Measurements from ENCODE around the gene LIPN.

The LIPN gene

DNA sequence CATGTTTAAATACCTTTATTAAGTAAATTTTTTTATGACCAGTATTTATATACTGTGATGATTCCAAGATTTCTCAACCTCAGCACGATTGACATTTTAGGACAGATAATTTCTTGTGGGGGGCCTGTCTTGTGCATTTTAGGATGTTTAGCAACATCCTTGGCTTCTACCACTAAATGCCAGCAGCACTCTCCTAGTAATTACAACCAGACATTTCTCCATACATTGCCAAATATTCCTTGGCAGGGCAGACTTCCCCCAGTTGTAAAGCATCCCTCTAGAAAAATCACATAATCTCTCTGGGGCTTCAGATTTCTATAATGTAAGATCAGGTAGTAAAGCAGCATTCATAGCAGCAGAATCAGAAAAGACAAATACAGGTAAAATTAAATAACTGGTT is 34.9 kb downstream of the LIPN start:
- Mint-ChIP-seq H3K4me1 (peaks cover 4 to 11% of the 10 kb centered on the region in 2 donors), H3K4me3 (no peak overlapping the region), H3K36me3 (no peaks in the 10 kb centered on the region), H3K27me3 (peaks cover 0 to 6% of the 10 kb centered on the region in 2 donors), H3K9me3 (no peaks in the 10 kb centered on the region), H3K27ac (no peak overlapping the region)
- ATAC-seq (replicated peaks) (no peak), DNase-seq (no peak)

DNA sequence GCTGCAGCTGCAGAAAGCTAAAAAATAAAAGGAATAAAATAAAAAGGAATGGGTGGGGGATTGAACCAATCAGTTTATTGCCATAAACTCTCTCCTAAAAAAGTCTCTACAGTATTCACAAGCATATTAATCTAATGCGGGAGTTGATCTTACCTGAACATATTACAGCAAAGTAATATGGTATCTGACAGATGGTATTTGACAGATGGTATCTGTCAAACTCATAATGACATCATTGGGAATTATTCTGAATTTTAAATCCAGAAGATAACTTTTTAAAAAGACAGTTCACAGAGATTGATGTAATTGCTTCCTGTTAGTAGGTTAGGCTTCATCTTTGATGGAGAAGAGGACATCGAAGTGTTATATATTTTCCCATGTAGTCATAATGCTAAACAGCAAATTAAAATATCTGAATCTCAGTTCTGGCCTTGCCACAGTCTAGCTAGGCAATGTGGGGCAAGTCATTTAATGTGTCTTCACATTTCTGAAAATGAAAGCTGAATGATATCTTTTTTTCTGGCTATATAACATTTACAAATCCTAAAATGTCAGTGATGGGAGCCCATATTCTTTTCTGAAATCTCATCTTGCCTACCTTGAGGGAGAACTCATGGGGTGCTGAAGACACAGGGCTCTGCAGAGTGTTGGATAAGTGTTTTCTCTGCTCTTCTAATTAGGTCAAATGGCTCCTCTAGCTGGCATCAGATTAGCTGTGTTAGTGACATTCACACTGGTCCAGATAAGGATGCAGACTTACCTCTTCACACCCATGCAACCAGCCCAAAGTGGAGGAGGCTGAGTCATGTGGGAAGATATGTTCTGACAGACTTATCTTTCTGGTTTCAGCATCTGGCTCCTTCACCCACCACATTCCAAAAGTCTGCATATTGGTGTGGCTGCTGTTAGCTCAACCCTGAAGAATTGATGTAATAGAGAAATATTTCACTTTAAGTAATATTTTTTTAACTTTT is 40.6 kb downstream of the LIPN start:
- H3K27me3 Mint-ChIP-seq, result peaks cover 0 to 6% of the 10 kb centered on the region in 2 donors
- DNase-seq, result no peak
- ATAC-seq (replicated peaks), result no peak
- H3K4me1 Mint-ChIP-seq, result no peaks in the 10 kb centered on the region
- H3K36me3 Mint-ChIP-seq, result no peaks in the 10 kb centered on the region
- no peak overlapping the region for H3K4me3 Mint-ChIP-seq
- no peak overlapping the region for H3K27ac Mint-ChIP-seq
- no peaks in the 10 kb centered on the region for H3K9me3 Mint-ChIP-seq

DNA sequence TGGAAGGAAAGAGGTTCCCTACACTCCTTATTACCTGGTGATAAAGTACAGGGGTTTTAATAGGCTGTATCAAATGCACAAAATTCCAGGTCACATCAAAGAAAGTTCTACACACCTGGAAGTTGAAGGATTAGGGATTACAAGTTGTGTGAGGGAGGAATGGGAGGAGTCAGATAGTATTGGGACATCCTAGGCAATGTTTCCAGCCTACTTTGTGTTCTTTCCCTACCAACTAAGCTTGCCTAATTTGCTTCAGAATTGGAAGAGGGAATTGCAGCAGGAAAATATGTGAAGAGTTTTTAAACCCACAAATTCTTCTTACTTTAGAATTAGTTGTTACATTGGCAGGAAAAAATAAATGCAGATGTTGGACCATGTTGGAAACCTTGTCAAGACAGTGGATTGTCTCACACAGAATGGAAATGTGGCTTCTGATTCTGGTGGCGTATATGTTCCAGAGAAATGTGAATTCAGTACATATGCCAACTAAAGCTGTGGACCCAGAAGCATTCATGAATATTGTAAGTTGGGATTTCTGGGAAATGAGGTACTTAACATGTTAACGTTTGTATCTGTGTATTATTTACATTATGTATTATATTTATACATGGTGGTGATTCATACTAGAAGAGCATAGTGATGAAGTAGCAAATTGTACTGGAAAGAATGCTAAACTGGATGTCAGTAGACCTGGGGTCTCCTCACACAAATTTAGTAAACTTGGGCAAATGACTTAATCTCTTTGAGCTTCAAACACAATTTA is 42.9 kb downstream of the LIPN start, which contains the start of gene LIPM:
TSS of gene LIPM (plus strand) at position 208 of the 763 bp plus-strand sequence. CDS start at position 375, 167 bp downstream.
- no peak within 1 kb of the TSS for H3K27ac Mint-ChIP-seq
- no peak for ATAC-seq (replicated peaks)
- no peak for DNase-seq
- H3K4me1 Mint-ChIP-seq, result no peaks in the 10 kb centered on the region
- no peaks in the 10 kb centered on the region for H3K9me3 Mint-ChIP-seq
- no peak within 1 kb of the TSS for H3K4me3 Mint-ChIP-seq
- H3K27me3 Mint-ChIP-seq, result peaks cover 0 to 10% of the 10 kb centered on the region in 2 donors
- no peaks in the 10 kb centered on the region for H3K36me3 Mint-ChIP-seq

DNA sequence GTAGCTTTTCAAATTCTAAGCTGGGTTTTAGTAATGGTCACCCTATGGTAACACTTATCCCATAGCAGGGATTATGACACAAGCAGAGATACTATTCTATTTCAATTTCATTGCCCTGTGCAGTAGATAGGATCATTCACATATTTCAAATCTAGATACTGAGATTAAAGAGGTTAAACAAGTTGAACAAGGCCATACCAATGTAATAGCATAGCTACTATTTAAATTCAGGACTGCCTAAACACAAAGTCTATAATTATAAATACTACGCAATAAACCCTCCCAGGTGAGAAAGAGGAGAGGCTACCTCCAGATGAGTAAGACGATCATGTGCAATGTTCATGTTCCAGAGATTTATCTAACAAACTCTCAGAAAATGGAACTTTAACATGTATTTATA is 43.8 kb downstream of the LIPN start:
- no peak overlapping the region for H3K4me3 Mint-ChIP-seq
- H3K27me3 Mint-ChIP-seq, result peaks cover 0 to 4% of the 10 kb centered on the region in 2 donors
- no peaks in the 10 kb centered on the region for H3K4me1 Mint-ChIP-seq
- H3K36me3 Mint-ChIP-seq, result no peaks in the 10 kb centered on the region
- ATAC-seq (replicated peaks), result no peak
- H3K9me3 Mint-ChIP-seq, result no peaks in the 10 kb centered on the region
- no peak for DNase-seq
- H3K27ac Mint-ChIP-seq, result no peak overlapping the region

DNA sequence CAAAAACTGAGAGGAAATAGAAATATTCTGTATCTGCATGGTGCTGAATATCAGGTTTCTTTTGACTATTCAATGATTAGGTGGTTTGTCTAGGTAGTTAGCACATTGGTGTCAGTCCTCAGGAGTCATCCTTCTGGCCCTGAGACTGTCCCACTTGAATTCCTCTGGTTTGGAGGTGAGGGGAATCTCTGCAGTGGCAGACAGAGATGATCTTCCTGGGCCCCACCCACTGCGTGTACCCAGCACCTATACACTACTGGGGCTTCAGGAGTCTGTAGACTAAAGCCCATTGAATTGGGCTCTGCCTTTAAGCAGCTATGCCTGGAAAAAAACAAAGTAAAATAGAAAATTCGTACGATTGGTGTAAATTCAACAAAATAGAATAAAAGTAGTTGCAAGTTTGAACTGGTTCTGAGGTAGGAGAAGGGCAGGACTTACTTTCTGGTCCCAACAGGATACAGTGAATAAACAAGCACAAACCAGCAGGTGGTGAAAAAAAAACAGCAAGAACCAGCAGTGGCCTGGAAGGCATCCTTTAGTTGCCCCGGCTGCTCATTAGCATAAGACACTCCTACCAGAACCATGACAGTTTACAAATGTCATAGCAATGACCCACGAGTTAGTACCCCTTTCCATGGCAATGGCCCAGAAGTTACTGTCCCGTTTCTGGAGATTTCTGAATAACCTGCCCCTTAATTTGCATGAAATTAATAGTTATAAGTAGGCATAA is 44.4 kb downstream of the LIPN start:
- H3K9me3 Mint-ChIP-seq, result no peaks in the 10 kb centered on the region
- ATAC-seq (replicated peaks) (no peak), DNase-seq (no peak)
- no peaks in the 10 kb centered on the region for H3K4me1 Mint-ChIP-seq
- no peak overlapping the region for H3K4me3 Mint-ChIP-seq
- no peaks in the 10 kb centered on the region for H3K36me3 Mint-ChIP-seq
- H3K27ac Mint-ChIP-seq, result no peak overlapping the region
- H3K27me3 Mint-ChIP-seq, result peaks cover 0 to 4% of the 10 kb centered on the region in 2 donors

DNA sequence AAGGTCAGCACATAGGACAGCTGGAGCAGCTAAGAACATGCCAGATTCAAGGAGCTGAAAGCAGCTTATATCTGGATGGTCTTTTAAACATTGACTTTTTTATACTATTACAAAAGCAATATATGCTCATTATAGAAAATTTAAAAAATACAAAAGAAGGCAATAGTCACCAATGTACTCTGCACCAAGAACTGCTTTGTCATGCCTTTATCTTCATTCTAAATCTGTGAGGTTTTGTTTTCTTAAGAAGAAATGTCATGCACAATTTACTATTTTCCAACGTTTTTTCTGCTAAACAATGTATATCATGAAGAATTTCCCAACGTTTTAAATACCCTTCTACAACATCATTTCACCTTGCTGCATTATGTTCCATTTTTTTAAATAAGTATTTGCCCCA is 45.5 kb downstream of the LIPN start:
- H3K4me1 Mint-ChIP-seq, result peaks cover 0 to 5% of the 10 kb centered on the region in 2 donors
- H3K4me3 Mint-ChIP-seq, result no peak overlapping the region
- H3K27me3 Mint-ChIP-seq, result peaks cover 0 to 4% of the 10 kb centered on the region in 2 donors
- DNase-seq (no peak), ATAC-seq (replicated peaks) (no peak)
- no peaks in the 10 kb centered on the region for H3K36me3 Mint-ChIP-seq
- H3K9me3 Mint-ChIP-seq, result no peaks in the 10 kb centered on the region
- no peak overlapping the region for H3K27ac Mint-ChIP-seq

DNA sequence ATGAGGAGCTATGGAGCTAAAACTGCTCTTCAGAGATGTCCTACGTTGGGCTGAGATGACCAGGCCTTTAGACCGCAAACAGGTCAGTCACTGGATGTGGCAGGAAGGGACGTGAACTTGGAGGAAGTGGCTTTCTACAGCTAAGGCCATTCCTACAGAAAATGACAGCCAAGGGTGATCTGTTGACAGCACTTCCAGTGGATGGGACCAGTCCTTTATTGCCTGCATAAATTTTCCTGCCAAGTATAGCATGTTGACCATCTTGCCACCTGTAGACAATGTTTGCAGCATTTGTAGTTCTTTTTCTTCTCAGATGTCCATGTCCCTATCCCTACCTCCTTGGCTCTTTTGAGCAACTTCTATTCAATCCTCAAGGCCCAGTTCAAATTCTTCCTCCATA is 46.1 kb downstream of the LIPN start:
- peaks cover 3 to 11% of the 10 kb centered on the region in 2 donors for H3K4me1 Mint-ChIP-seq
- ATAC-seq (replicated peaks) (no peak), DNase-seq (no peak)
- no peak overlapping the region for H3K27ac Mint-ChIP-seq
- H3K27me3 Mint-ChIP-seq, result peaks cover 0 to 4% of the 10 kb centered on the region in 2 donors
- H3K4me3 Mint-ChIP-seq, result no peak overlapping the region
- no peaks in the 10 kb centered on the region for H3K9me3 Mint-ChIP-seq
- H3K36me3 Mint-ChIP-seq, result no peaks in the 10 kb centered on the region

DNA sequence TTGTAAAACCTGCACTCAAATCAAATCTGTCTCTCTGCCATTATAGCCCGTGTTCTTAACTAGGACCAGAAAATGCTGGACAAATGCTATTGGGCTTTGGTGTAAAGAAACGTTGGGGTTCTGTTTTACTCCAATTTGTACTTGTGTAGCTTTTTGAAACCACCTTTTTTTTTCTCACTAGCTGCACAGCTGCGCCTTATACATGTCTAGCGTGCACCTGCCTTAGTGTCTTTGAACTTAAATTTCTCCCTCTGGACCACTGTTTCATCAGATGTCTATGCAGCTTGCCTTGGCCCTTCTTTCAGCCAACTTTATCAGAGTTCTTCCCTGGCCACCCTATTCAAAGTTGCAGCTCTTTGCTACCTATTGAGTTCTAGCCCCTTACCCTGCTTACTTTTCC is 49.8 kb downstream of the LIPN start:
- H3K36me3 Mint-ChIP-seq, result no peaks in the 10 kb centered on the region
- H3K27ac Mint-ChIP-seq, result no peak overlapping the region
- no peak overlapping the region for H3K4me3 Mint-ChIP-seq
- no peak for ATAC-seq (replicated peaks)
- H3K4me1 Mint-ChIP-seq, result peaks cover 3 to 12% of the 10 kb centered on the region in 2 donors
- DNase-seq, result no peak
- H3K27me3 Mint-ChIP-seq, result peaks cover 0 to 4% of the 10 kb centered on the region in 2 donors
- no peaks in the 10 kb centered on the region for H3K9me3 Mint-ChIP-seq

DNA sequence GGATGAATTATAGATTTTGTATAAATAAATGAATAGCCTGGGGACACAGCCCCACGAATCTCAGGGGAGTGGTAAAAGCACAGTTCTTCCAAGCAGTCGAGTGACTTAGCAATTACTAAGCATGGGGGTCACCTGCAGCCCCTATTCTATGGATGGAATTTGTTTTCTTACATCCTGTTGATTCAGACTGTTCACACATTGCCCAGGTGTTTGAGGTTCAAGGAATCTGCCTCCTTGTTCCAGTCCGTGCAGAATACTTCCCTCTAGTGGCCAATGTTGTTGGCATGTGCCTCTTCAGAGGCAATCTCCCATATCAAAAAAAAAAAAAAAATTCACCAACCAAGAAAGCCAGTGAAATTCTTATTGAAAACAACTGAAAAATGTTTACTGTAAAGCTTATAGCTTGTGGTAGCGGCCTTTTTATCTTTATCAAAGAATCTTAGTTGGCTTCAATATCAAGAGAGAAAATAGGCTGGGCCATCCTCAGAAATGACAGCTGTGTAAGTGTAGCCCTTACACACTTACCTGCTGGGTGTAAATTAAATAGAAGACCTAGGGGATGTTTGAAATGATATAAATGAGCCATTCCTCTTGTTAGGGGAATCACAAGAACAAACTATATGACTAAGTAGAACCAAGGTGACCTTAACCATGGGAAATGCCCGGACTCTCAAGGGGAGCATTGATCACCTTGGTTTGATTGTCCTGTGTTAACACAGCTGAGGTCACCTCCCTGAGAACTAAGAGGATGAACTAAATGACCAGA is 50.6 kb downstream of the LIPN start:
- H3K27me3 Mint-ChIP-seq, result peaks cover 0 to 4% of the 10 kb centered on the region in 2 donors
- H3K36me3 Mint-ChIP-seq, result no peaks in the 10 kb centered on the region
- peaks cover 3 to 12% of the 10 kb centered on the region in 2 donors for H3K4me1 Mint-ChIP-seq
- ATAC-seq (replicated peaks), result peak; percentile 85 to 92
- no peaks in the 10 kb centered on the region for H3K9me3 Mint-ChIP-seq
- no peak overlapping the region for H3K4me3 Mint-ChIP-seq
- H3K27ac Mint-ChIP-seq, result peak overlapping the region; percentile 37
- peak; percentile 15 for DNase-seq

DNA sequence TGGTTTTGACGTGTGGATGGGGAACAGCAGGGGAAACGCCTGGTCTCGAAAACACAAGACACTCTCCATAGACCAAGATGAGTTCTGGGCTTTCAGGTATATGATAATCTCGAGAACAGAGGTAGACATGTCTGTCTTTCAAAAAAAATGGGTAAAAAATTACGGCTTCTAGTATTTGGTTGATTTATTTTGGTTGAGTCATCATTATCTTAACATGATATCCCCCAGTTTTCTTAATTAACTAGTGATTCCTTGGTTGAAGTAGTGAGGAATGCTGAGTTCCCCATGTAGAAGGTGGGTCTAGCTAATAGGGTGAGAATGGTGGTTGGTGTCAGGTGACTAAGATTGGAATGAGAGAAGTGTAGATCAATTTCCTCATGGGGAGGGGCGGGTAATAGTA is 53.4 kb downstream of the LIPN start:
- Mint-ChIP-seq H3K36me3 (no peaks in the 10 kb centered on the region), H3K9me3 (no peaks in the 10 kb centered on the region), H3K27me3 (no peaks in the 10 kb centered on the region), H3K4me3 (no peak overlapping the region), H3K27ac (no peak overlapping the region), H3K4me1 (peaks cover 3 to 12% of the 10 kb centered on the region in 2 donors)
- no peak for DNase-seq
- ATAC-seq (replicated peaks), result no peak

DNA sequence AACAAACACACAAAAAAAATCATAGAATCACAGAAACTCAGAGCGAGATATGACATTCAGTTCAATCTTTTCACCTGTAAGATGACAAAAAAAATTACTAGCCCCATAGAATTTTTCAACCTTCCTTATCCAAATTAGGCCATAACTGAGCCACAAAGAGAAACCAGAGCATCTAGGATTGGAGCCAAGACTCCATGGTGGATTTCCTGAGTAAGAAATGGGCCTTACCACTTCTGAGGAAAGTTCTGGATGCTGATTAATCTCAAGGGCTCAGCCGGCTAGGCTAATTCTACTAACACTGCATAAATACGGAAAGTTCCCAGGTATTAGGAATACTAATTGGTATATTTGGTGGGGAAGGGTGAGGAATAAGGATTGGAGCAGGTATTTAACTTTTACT is 59.5 kb downstream of the LIPN start:
- no peak overlapping the region for H3K4me3 Mint-ChIP-seq
- H3K27ac Mint-ChIP-seq, result no peak overlapping the region
- DNase-seq (no peak), ATAC-seq (replicated peaks) (no peak)
- H3K27me3 Mint-ChIP-seq, result no peaks in the 10 kb centered on the region
- no peaks in the 10 kb centered on the region for H3K36me3 Mint-ChIP-seq
- H3K4me1 Mint-ChIP-seq, result no peaks in the 10 kb centered on the region
- no peaks in the 10 kb centered on the region for H3K9me3 Mint-ChIP-seq

DNA sequence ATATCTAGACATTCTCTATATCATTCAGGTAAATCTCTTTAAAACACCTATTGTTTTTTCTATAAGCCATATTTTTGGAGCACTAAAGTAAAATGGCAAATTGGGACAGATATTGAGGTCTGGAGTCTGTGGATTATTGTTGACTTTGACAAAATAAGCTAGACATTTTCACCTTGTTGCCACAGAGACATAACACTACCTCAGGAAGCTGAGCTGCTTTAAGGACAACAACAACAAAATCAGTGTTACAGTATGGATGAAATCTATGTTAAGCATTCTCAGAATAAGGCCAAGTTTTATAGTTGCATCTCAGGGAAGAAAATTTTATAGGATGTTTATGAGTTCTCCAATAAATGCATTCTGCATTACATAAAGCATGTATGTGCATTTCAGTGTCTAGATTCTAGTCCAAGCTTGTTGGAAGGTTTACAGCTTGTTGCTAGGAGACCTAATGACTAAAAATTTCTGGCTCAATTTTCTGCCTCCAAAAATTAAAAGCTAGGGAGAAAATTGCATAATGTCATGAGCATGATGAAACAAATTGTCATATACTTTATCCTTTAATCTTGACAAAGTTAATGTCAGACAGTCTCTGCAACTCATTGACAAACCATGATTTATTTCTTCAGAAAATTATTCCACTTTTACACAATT is 61.1 kb downstream of the LIPN start:
- no peaks in the 10 kb centered on the region for H3K9me3 Mint-ChIP-seq
- no peaks in the 10 kb centered on the region for H3K27me3 Mint-ChIP-seq
- DNase-seq, result no peak
- no peak for ATAC-seq (replicated peaks)
- no peak overlapping the region for H3K27ac Mint-ChIP-seq
- peaks cover 4 to 7% of the 10 kb centered on the region in 2 donors for H3K4me1 Mint-ChIP-seq
- no peak overlapping the region for H3K4me3 Mint-ChIP-seq
- no peaks in the 10 kb centered on the region for H3K36me3 Mint-ChIP-seq

DNA sequence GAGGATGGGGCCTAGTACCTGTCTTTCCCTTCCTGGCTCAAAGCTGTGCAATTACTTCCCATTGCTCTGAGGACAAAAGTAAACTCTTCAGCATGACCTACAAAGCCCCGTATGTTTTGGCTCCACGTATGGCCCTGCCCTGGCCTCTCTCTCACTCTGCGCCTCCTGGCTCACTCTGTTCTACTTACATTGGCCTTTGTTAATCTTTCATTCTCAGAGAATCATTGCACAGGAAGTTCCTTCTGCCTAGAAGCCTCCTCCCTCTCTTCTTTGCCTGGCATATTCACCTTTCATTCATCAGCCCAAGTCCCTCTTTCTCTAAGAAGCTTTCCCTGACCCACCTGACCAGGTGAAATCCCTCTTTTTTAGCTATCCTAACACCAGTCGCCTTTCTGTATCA is 66.6 kb downstream of the LIPN start:
- ATAC-seq (replicated peaks), result no peak
- Mint-ChIP-seq H3K27me3 (no peaks in the 10 kb centered on the region), H3K27ac (no peak overlapping the region), H3K4me3 (no peak overlapping the region), H3K9me3 (no peaks in the 10 kb centered on the region), H3K4me1 (peaks cover 4 to 11% of the 10 kb centered on the region in 2 donors), H3K36me3 (no peaks in the 10 kb centered on the region)
- DNase-seq, result no peak
